Thoracic aorta (tissue), 2 donors: Measurements from ENCODE around the gene SETBP1. TPM values are rescaled to one million over a fixed set of nuclear protein-coding genes. Genes with fewer than 3 reads are reported as not detected.

Source experiments
- ATAC-seq: fragments of 150-250 bp; one replicate; pipeline ENCODE4 v1.8.0; 2017; ENCODE audit warnings: low read depth; ENCODE audit not compliant: insufficient number of reproducible peaks, low FRiP score
- DNase-seq: peaks from one replicate; pipeline ENCODE4 v3.0.0-alpha.2; 2020; ENCODE audit warnings: low spot score
- H3K27ac ChIP-seq, 2 donors: fragments of 200-600 bp; sonication (generic); 1 replicate in 1 of 2; 2 replicates in 1 of 2; pipeline ENCODE4 v1.5.1; 2016; ENCODE audit warnings: mild to moderate bottlenecking in 2 of 2, moderate library complexity in 2 of 2
- H3K27me3 ChIP-seq: fragments of 200-600 bp; sonication (generic); replicated peaks from 2 replicates; pipeline ENCODE4 v1.6.0; 2016; ENCODE audit warnings: mild to moderate bottlenecking; ENCODE audit not compliant: insufficient read depth
- H3K36me3 ChIP-seq: fragments of 200-600 bp; sonication (generic); one replicate; pipeline ENCODE4 v1.5.1; 2016
- H3K4me1 ChIP-seq, 2 donors: fragments of 200-600 bp; sonication (generic); 1 replicate in 1 of 2; 2 replicates in 1 of 2; pipeline versions ENCODE4 v1.5.1 to v1.6.0; 2016; ENCODE audit warnings: low read depth in 2 of 2, mild to moderate bottlenecking in 1 of 2; ENCODE audit not compliant: control insufficient read depth in 1 of 2
- H3K4me3 ChIP-seq: fragments of 200-600 bp; sonication (generic); 2 replicates; pipeline ENCODE4 v1.5.1; 2016; ENCODE audit warnings: mild to moderate bottlenecking
- H3K9me3 ChIP-seq: fragments of 200-600 bp; sonication (generic); 2 replicates; pipeline ENCODE4 v1.5.1; 2016
- CTCF ChIP-seq: fragments of 200-600 bp; sonication (generic); IDR thresholded peaks from one replicate; pipeline ENCODE4 v1.5.1; 2019; ENCODE audit warnings: antibody characterized with exemption
- total RNA-seq, 2 donors: library from RNA; depleted of rRNA; stranded (reverse); fragments of >200 nt; gene quantifications; one replicate each; pipeline versions ENCODE4 v1.1.0 to v1.2.3, GENCODE V29; 2016

The SETBP1 gene
- total RNA-seq, 2 donors from 2014 or later: 39.3 to 50.2 TPM

- TF ChIP-seq CTCF: no peak
- no peak overlapping the region for H3K27ac ChIP-seq
- no peak overlapping the region for H3K4me3 ChIP-seq
- no peaks in the 10 kb centered on the region for H3K9me3 ChIP-seq
- ATAC-seq (no peak), DNase-seq (no peak)
- no peaks in the 10 kb centered on the region for H3K27me3 ChIP-seq
- no peaks in the 10 kb centered on the region for H3K36me3 ChIP-seq
- H3K4me1 ChIP-seq: peaks cover 0 to 6% of the 10 kb centered on the region in 2 donors
Measured at GRCh38 chr18:44881461-44882162, 200.9 kb downstream of the SETBP1 start.

GRCh38 chr18:44882163-44882868 is 201.6 kb downstream of the SETBP1 start:
- no peak for ATAC-seq
- no peak for DNase-seq
- Histone ChIP-seq H3K9me3 (no peaks in the 10 kb centered on the region), H3K4me1 (peaks cover 0 to 12% of the 10 kb centered on the region in 2 donors), H3K36me3 (no peaks in the 10 kb centered on the region), H3K27ac (no peak overlapping the region), H3K27me3 (no peaks in the 10 kb centered on the region), H3K4me3 (no peak overlapping the region)
- TF ChIP-seq CTCF: no peak

GRCh38 chr18:44883671-44884070 is 203.0 kb downstream of the SETBP1 start:
- Histone ChIP-seq H3K9me3 (no peaks in the 10 kb centered on the region), H3K36me3 (no peaks in the 10 kb centered on the region), H3K27ac (no peak overlapping the region), H3K4me3 (no peak overlapping the region), H3K4me1 (peaks cover under 1 to 16% of the 10 kb centered on the region in 2 donors), H3K27me3 (no peaks in the 10 kb centered on the region)
- TF ChIP-seq CTCF: no peak
- ATAC-seq (no peak), DNase-seq (no peak)

- H3K27ac ChIP-seq: no peak overlapping the region
- ATAC-seq (no peak), DNase-seq (no peak)
- peaks cover 8 to 23% of the 10 kb centered on the region in 2 donors for H3K4me1 ChIP-seq
- no peak for TF ChIP-seq CTCF
- H3K27me3 ChIP-seq: no peaks in the 10 kb centered on the region
- no peaks in the 10 kb centered on the region for H3K9me3 ChIP-seq
- no peaks in the 10 kb centered on the region for H3K36me3 ChIP-seq
- H3K4me3 ChIP-seq: no peak overlapping the region
Measured at GRCh38 chr18:44884431-44884830, 203.7 kb downstream of the SETBP1 start.

GRCh38 chr18:44885507-44885906 is 204.8 kb downstream of the SETBP1 start:
- no peak for TF ChIP-seq CTCF

More at GRCh38 chr18:44885507-44885906, 204.8 kb downstream of the SETBP1 start:
- no peaks in the 10 kb centered on the region for H3K27me3 ChIP-seq
- no peak overlapping the region for H3K4me3 ChIP-seq
- no peak for ATAC-seq
- H3K36me3 ChIP-seq: no peaks in the 10 kb centered on the region
- no peaks in the 10 kb centered on the region for H3K9me3 ChIP-seq
- peaks cover 8 to 24% of the 10 kb centered on the region in 2 donors for H3K4me1 ChIP-seq
- no peak for DNase-seq
- H3K27ac ChIP-seq: no peak overlapping the region
